D341Med (cell line): ENCODE measurements around the gene ENTPD5.

ENCODE experiments used
- DNase-seq: peaks from one replicate; pipeline ENCODE4 v3.0.0; 2012; ENCODE audit warnings: low spot score

Gene ENTPD5, protein sequence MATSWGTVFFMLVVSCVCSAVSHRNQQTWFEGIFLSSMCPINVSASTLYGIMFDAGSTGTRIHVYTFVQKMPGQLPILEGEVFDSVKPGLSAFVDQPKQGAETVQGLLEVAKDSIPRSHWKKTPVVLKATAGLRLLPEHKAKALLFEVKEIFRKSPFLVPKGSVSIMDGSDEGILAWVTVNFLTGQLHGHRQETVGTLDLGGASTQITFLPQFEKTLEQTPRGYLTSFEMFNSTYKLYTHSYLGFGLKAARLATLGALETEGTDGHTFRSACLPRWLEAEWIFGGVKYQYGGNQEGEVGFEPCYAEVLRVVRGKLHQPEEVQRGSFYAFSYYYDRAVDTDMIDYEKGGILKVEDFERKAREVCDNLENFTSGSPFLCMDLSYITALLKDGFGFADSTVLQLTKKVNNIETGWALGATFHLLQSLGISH

DNA sequence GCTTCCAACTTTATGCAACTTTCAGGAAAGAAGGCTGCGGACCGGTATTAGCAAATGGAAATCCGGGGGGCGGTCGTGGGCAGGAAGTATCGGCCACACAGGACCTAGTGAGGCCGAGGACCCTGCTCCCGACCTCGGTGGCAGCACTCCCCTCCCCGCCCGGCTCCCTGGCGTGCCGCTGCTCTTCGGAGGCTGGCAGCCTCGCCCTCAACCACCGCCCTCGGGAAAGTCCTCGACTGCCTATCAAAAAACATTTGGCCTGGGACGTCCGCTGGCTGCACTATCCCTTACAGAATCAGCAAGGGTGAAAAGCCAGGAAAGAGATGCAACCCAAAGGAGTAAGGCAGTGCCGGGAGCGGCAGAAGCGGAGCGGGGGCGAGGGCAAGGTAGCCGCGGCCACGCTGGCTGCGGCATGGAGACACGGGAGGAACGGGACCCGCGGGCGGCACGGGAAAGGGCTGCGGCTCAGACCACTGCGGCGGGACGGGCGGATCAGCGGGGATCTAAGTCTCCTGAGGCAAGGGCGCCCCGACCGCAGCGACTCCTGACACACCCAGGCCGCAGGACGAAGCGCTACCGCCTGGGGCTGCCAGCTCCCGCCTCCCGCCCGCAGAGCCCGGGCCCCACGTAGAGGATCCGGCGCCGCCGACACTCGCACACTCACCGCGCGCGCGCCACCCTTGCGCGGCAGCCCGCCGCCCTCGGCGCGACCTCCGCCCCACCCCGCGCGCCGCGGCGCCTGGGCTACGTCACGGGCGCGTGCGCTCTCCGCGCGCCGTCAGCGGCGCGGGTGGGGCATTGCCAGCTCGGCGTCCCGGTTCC is at the start of gene ENTPD5, which contains the start of gene BBOF1:
TSS of gene ENTPD5 (minus strand) at position 703 of the 822 bp plus-strand sequence. CDS start 31,186 bp downstream, outside the sequence.
TSS of gene BBOF1 (plus strand) at position 764 of the 822 bp plus-strand sequence. CDS start 130 bp downstream, outside the sequence.
- DNase-seq = peak; percentile 99

DNA sequence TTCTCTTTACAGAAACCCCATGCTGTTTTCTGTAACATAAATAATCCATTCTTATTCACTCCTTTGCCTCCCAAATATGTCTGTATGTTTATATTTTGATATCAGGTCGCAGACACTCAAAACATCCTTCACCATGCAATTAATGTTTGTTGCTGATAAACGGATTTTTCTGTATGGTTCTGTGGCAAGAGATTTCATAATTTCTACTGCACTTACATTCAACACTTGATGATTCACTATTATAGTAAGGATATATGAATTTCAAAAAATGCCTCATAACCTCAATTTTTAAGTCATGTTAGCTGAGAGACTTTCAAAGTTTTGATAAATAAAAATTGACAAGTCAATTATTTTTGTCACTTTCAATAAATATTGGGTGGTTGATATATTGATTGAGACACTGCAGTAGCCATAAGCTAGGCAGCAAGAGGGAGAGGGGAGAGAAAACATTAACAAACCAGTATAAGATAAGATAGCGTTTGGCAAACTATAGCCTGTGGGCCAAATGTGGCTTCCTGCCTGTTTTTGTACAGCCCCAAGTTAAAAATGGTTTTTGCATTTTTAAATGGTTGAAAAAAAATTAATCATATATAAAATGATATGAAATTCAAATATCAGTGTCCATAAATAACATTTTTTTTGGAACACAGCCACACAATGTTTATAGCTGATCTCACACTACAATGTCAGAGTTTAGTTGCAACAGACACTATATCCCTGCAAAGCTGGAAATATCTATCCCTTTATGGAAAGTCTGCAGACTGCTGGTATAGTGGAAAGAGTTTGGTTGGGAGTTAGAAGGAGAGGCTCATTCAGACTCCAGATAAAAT is 46.9 kb upstream of the ENTPD5 start:
- no peak for DNase-seq

DNA sequence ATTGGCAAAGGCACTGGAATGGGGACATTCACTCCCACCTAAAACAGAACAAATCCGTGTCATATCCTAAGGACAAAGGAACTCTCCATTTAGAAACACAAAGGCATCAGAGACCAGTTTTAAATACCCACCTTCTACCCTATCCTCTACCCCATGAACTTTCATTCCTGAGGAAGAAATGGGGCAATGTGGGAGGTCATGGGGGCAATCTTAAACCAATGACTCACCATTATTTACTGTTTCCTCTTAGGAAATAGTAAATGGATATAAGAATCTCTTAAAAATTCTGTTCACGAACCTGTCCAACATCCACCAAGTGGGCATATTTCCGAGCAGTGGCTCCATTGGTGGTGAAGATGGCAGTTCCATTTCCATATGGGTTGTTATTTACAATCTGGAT is 45.8 kb upstream of the ENTPD5 start:
- DNase-seq = no peak

DNA sequence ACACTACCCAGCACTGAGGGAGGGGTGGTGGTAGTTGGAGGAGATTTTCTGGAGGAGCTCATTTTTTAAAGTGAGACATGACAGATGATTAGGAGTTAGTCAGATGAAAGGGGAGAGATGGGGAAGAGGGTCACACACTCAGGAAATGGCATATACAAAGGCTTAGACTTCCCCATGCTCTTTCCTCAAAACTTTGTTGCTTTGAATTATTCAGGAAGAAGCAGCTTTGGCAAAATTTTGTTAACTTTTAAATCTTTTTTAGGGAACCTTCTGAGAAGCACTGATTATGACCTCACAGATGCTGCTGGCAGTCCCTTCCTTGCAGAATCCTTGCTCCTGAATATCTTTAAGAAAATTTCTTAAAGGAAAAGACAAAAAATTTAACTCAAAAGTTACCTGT is 45.3 kb upstream of the ENTPD5 start:
- no peak for DNase-seq

DNA sequence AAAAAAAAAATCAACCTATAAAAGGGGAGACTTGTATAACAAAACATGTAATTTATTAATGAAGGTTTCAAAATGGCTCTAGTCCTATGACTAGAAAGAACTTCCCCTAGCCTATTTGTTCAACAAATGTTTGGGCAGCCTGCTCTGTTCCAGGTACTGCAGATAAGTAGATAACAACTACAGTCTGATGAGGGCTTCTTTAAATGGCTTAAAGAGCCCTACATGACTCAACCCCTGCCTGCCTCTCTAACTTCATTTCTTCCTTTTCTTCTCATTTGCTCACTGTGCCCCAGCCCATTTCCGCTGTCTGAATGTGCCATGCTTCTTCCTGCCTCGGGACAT is 43.7 kb upstream of the ENTPD5 start:
- no peak for DNase-seq

DNA sequence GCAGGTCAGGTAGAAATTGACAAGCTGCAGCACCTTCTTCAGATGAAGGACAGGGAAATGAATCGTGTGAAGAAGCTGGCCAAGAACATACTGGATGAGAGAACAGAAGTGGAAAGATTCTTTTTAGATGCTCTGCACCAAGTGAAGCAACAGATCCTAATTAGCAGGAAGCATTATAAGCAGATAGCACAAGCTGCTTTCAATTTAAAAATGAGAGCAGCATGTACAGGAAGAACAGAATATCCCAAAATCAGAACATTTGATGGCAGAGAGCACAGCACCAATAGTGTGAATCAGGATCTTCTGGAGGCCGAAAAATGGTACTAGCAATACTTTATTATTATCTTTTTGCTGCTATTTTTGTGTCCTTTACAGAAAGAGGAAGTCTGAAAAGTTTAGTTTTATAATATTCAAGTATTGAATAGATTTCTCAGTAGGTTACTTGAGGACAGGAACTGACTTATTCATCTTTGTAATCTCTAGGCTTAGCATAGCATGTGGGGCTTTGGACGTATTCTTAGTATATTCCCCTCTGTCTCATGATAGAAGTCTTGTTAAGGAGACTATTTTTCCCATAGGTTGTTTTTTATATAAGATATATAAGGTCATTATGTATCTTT is 30.9 kb upstream of the ENTPD5 start:
- DNase-seq = no peak

DNA sequence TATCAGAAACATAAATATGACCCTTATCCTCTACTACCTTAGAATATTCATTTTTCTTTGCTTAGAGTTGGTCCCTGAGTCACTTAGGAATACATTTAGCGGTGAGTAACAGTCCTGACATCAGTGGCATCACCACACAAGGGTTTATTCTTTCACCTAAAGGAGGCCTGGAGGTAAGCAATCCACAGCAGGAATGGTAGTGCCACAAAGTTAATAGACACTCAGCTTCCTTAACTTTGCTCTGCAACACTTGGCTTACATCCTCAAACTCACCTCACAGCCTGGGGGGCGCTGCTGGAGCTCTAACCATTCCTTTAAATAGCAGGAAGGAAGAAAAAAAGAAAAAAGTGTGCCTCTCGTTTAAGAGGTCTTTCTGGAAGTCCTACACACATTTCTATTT is 29.2 kb upstream of the ENTPD5 start:
- DNase-seq = no peak

DNA sequence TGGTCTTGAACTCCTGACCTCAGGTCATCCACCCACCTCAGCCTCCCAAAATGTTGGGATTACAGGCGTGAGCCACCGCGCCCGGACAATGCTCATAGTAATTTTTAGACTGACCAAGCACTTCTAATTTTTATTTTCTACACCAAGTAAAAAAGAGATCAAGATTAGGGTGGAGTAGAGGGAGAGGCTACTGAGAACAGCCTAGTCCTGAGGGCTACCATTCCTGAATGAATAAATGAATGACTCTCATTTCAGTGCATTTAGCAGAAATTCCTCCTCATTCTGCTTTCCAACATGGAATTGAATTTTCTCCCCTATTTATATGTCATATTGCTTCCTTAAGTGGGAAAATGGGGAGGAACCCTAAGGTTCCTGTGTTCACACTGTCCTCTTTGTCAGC is 26.4 kb upstream of the ENTPD5 start:
- DNase-seq = no peak

DNA sequence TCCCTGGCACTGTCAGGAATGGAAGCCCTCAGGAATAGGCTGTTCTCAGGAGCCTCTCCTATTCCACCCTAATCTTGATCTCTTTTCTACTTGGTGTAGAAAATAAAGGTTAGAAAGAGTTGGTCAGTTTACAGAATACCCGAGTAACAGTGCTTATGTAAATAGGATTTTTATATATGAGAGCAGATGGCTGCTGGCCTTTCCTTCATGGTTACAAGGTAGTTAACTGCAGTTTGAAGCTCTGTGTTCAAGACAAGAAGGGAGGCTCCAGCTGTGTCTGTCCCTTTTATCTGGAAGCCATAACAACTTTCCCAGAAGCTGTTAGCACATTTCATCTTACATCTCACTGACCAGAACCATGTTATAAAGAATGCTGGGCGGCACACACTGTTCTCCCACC is 23.2 kb upstream of the ENTPD5 start:
- DNase-seq = no peak

DNA sequence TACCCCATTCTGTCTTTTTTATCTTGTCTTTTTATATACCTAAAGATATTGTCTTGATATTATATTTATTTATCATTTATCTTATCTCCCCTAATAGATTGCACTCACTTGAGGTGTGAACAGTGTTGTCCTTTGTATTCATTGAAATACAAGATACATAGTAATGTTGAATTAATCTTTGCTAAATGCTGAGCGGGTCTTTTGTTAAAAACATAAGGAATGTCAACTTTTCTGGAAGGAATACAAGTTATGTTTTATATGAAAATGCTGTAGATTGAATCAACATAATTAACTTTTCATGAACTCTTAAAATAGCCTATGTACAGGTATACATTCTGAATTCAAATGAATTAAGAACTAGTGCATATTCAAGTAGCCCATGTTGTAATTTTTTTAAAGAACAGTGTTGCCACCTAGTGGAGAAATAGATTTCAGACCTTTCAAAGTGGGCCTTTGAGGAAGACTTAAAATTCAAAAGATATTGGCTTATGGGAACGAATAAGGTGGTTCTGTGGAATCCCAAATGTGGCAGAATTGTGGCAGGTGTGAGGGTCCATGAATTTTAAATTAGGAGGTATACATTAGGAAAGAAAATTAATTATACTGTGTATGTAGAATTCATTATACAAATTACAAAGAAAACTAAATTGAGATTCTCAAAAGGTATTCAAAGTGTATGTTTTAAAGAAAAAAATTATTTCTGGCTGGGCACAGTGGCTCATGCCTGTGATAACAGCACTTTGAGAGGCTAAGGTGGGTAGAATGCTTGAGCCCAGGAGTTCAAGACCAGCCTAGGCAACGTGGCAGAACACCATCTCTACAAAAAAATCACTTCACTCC is 19.2 kb upstream of the ENTPD5 start:
- DNase-seq = peak; percentile 38

DNA sequence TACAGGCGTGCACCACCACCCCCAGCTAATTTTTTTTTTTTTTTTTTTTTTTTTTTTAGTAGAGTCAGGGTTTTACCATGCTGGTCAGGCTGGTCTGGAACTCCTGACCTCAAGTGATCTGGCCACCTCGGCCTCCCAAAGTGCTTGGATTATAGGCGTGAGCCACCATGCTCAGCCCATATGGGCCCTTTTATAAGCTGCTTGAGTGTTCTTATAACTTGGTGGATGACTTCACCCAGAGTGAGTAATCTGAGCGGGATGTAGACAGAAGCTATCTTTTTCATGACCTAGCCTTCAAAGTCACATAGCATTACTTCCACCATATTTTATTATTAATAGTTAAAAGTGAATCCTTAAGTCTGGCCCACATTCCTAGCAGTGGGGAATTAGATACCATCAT is 16.5 kb upstream of the ENTPD5 start:
- no peak for DNase-seq

DNA sequence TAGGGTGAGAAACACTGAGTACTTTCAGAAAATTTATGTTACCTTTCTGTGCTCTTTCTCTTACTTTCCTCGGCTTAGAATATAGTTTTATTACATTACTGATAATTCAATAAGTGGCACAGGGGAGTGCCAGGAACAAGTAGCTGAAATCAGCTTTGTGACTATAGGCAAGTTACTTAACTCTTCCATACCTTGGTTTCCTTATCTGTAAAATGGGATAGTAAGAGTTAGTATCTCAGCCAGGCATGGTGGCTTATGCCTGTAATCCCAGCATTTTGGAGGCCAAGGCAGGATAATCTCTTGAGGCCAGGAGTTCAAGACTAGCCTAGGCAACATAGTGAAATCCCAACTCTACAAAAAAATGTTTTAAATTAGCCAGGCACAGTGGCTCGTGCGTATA is 15.5 kb upstream of the ENTPD5 start:
- no peak for DNase-seq

DNA sequence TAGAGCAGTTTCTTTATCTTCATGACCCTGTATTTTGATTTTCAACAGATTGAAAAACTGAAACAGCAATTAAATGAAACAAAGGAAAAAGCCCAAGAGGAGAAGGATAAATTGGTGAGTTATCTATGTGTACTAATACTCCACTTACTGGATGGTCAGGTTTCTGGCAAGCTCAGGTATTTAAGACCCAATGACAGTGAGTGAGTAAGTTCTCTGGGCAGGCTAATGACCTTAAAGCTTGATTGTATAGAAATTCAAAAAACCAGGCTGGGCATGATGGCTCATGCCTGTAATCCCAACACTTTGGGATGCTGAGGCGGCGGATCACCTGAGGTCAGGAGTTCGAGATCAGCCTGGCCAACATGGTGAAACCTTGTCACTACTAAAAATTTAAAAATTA is 10.0 kb upstream of the ENTPD5 start:
- no peak for DNase-seq

DNA sequence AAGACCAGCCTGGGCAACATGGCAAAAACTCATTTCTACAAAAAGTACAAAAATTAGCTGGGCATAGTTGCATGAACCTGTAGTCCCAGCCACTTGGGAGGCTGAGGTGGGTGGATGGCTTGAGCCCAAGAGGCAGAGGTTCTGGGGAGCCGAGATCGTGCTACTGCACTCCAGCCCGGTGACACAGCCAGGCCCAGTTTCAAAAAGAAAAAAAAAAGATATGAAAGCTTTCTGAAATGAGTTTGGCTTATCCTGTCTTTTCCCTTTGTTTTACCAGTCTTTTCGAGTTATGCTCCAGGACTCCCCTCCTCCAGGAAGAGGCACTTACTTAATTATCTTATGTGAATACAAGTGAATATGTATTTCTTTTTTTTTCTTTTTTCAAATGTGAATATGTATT is 3.3 kb upstream of the ENTPD5 start:
- no peak for DNase-seq

DNA sequence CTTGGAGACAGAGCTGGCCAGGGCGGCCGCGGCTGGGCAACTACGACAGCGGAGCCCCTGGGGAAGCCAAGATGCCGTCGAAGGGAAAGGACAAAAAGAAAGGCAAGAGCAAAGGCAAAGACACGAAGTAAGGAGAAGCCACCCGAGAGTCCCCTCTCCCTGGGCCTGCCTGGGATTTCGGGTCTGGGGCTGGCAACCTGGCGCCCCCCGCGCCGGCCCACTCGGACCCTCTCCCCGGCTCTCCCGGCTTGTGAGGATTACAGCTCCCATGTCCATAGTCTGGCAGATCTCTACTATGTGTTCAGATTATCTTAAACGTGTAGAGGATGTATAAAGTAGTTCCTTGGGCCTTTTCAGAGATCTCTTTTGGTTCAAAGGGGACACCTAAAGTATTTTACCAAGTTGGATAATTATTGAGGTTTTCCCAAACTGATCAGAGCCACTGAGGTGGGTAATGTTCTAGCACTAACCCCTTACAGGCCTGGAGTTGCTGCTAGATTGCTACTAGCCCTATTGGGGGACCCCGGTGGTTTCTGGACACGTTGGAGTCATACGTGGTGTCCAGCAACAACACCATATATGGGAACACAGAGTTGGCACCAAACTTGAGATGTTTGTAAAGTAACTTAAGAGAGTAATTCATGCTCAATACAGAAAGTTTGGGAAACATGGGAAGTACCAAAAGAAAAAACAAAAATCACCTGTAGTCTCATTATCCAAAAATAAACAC is 485 bp upstream of the ENTPD5 start:
- DNase-seq = peak; percentile 15

DNA sequence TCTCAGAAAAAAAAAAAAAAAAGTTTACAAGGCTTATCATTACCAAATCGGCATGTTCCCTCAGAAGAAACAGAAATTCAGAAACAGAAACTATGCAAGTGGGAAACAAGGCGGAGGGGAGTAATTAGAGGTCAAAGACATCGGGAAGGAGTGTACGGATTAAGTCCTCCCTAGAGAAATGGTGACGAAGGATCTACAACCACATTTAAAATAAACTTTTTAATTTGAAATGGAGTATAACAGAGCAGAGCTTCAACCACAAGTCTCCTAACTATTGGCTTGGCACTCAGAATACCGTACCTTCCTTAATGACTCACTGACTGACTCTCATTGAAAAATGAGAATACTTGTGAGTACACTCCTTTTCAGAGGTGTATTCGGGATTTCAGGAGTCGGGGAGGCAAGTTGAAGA is 908 bp downstream of the ENTPD5 start:
- peak; percentile 21 for DNase-seq

DNA sequence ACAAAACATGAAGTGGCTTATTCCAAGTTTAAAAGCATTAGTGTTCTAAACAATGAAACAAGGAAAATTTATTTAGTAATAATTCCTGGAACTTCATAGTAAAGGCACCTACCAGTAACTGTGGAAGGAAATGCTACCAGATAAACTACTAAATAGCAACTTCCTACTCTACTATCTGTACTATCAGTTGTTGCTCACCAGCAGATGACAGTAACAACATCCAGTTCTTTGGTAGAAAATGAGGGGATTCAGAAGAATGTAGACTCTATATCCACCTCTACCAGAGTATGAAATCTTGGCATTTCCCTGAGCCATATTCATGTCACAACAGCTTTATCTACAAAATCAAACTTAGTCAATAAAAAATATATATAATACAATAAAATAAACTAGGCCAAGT is 3.1 kb downstream of the ENTPD5 start:
- DNase-seq = no peak

DNA sequence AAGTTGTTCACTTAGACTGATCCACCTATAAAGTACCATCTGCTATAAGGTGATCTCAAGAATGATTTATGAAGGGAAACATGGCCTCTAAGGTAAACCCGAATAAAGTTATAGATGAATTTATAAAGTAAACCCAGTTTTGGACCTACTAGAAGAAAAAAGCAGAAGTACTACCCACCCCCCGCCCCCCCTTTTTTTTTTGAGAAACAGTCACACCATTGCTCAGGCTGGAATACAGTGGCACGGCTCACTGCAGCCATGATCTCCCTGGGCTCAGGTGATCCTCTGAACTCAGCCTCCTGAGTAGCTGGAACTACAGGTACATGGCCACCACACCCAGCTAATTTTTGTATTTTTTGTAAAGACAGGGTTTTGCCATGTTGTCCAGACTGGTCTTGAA is 3.9 kb downstream of the ENTPD5 start:
- DNase-seq = no peak

DNA sequence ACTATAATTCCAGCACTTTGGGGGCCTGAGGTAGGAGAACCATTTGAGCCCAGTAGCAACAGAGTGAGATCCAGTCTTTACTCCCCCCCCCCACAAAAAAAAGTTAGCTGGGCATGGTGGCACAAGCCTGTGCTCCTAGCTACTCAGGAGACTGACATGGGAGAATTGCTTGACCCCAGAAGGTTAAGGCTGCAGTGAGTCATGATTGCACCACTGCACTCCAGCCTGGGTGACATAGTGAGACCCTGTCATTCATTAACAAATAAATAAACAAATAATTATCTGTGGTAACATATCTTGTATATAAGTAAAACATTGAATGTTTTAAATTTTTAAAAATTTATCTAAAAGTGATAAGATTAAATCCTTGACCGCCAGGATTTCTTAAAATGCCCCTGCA is 4.8 kb downstream of the ENTPD5 start:
- DNase-seq = no peak

DNA sequence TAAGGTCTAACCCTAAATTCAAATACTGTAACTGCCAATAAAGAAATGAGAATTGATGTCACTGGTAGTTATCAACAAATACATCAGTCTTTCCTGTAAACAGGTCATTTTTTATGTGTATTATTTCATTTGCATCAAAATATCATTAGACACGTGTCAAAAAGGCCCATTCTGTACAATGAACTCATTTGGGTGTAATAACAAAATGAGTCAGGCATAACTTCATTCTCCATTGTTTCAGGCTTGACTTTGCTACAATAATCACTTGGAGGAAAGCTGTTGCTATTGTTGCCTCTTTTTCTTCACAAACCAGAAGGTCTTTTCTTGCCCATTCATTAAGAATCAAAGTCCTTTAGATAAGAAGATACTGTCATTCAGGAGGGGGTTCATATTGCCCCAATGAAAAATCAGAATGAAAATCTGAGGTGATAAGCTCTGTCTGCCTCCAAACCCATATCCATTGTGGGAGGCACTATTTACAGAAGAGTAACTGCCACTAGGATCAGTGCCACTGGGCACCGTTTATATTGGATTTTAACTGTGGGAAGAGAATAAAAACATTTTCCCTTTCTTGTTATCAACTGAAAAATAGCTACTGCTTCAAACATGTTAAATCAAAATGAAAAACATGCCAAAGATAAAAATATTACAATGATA is 10.1 kb downstream of the ENTPD5 start:
- DNase-seq = no peak
